Liver (tissue), 9 donors: ENCODE measurements around the gene LRRC28. TPM values are rescaled to one million over a fixed set of nuclear protein-coding genes. Genes with fewer than 3 reads are reported as not detected.
A peak's percentile ranks its signal among the peaks of the same experiment; 100 is the strongest.

Experiments
- DNase-seq: peaks from one replicate; pipeline ENCODE4 v3.0.0-alpha.2; 2017; ENCODE audit warnings: low spot score
- H3K27ac ChIP-seq, 2 donors: one replicate each; pipeline ENCODE4 v1.7.0; 2013; ENCODE audit warnings: inconsistent platforms in 2 of 2, low read length in 2 of 2, control low read depth in 1 of 2, low read depth in 1 of 2, mild to moderate bottlenecking in 1 of 2
- H3K27me3 ChIP-seq, 4 donors: one replicate each; pipeline versions ENCODE4 v1.6.1 to v1.7.0; 2013; ENCODE audit warnings: low read length in 3 of 4, inconsistent platforms in 1 of 4, mild to moderate bottlenecking in 1 of 4, moderate library complexity in 1 of 4; ENCODE audit not compliant: control insufficient read depth in 4 of 4, insufficient read depth in 4 of 4
- H3K36me3 ChIP-seq, 4 donors: one replicate each; pipeline versions ENCODE4 v1.6.1 to v1.7.0; 2013; ENCODE audit warnings: low read length in 3 of 4, mild to moderate bottlenecking in 3 of 4, low read depth in 1 of 4, moderate library complexity in 1 of 4; ENCODE audit not compliant: control insufficient read depth in 4 of 4, insufficient read depth in 3 of 4
- H3K4me1 ChIP-seq, 4 donors: one replicate each; pipeline versions ENCODE4 v1.6.1 to v1.7.0; 2013; ENCODE audit warnings: low read length in 3 of 4, mild to moderate bottlenecking in 3 of 4, moderate library complexity in 1 of 4; ENCODE audit not compliant: control insufficient read depth in 4 of 4, insufficient read depth in 4 of 4
- H3K4me3 ChIP-seq, 3 donors: one replicate each; pipeline versions ENCODE4 v1.6.1 to v1.7.0; 2013; ENCODE audit warnings: low read length in 3 of 3, control low read depth in 1 of 3, low read depth in 1 of 3, mild to moderate bottlenecking in 1 of 3
- H3K9ac ChIP-seq, 2 donors: one replicate each; pipeline ENCODE4 v1.7.0; 2013; ENCODE audit warnings: low read length in 2 of 2, mild to moderate bottlenecking in 2 of 2, moderate library complexity in 2 of 2, control low read depth in 1 of 2, low read depth in 1 of 2
- H3K9me3 ChIP-seq, 4 donors: one replicate each; pipeline versions ENCODE4 v1.6.1 to v1.7.0; 2013; ENCODE audit warnings: low read length in 3 of 4; ENCODE audit not compliant: control insufficient read depth in 4 of 4
- EGR1 ChIP-seq, 2 donors: IDR thresholded peaks; 2 replicates each; pipeline ENCODE4 v1.6.1; 2016 to 2018; ENCODE audit warnings: antibody characterized with exemption in 2 of 2, low read depth in 2 of 2
- FOXA1 ChIP-seq: IDR thresholded peaks from 2 replicates; pipeline ENCODE4 v1.6.1; 2016; ENCODE audit warnings: antibody characterized with exemption
- FOXA2 ChIP-seq: IDR thresholded peaks from 2 replicates; pipeline ENCODE4 v1.6.1; 2016; ENCODE audit warnings: antibody characterized with exemption
- GABPA ChIP-seq, 2 donors: IDR thresholded peaks in 1 of 2; conservative IDR thresholded peaks in 1 of 2; 2 replicates each; pipeline ENCODE4 v1.6.1; 2016; ENCODE audit warnings: antibody characterized with exemption in 2 of 2, mild to moderate bottlenecking in 1 of 2, moderate library complexity in 1 of 2
- HNF4A ChIP-seq, 2 donors: conservative IDR thresholded peaks; 2 replicates each; pipeline ENCODE4 v1.6.1; 2016; ENCODE audit warnings: antibody characterized with exemption in 2 of 2, mild to moderate bottlenecking in 2 of 2
- HNF4G ChIP-seq: IDR thresholded peaks from 2 replicates; pipeline ENCODE4 v1.6.1; 2016; ENCODE audit warnings: antibody characterized with exemption
- JUND ChIP-seq, 2 donors: IDR thresholded peaks; 2 replicates each; pipeline ENCODE4 v1.6.1; 2016; ENCODE audit warnings: antibody characterized with exemption in 2 of 2
- NR2F2 ChIP-seq: IDR thresholded peaks from 2 replicates; pipeline ENCODE4 v1.6.1; 2016; ENCODE audit warnings: antibody characterized with exemption
- RAD21 ChIP-seq, 2 donors: IDR thresholded peaks; 2 replicates each; pipeline ENCODE4 v1.6.1; 2016; ENCODE audit warnings: antibody characterized with exemption in 2 of 2, mild to moderate bottlenecking in 2 of 2
- RXRA ChIP-seq, 2 donors: IDR thresholded peaks; 2 replicates each; pipeline ENCODE4 v1.6.1; 2017 to 2018; ENCODE audit warnings: antibody characterized with exemption in 2 of 2, mild to moderate bottlenecking in 1 of 2
- SP1 ChIP-seq: IDR thresholded peaks from 2 replicates; pipeline ENCODE4 v1.6.1; 2018; ENCODE audit warnings: antibody characterized with exemption, mild to moderate bottlenecking
- YY1 ChIP-seq: IDR thresholded peaks from 2 replicates; pipeline ENCODE4 v1.6.1; 2016; ENCODE audit warnings: antibody characterized with exemption, mild to moderate bottlenecking
- WGBS: extraction: QIAGEN DNeasy Blood & Tissue Kit; methylation state at CpG from one replicate; pipeline ENCODE4 v1.1.7; 2013; 5-methylcytosine and 5-hydroxymethylcytosine counted together
- polyA plus RNA-seq, 2 donors: library from polyadenylated mRNA; stranded (reverse) in 1 of 2; unstranded in 1 of 2; fragments of 200-250 nt in 1 of 2; fragments of >200 nt in 1 of 2; fragmentation: Nextera tagmentation in 1 of 2; extraction: Ambion mirVana in 1 of 2; gene quantifications; one replicate each; pipeline versions ENCODE4 v1.2.1 to v1.2.3, GENCODE V29; 2013 to 2015
- total RNA-seq, 2 donors: library from RNA; depleted of rRNA; stranded (reverse); fragments of >200 nt; gene quantifications; one replicate each; pipeline ENCODE4 v1.2.3, GENCODE V29; 2014
- TF ChIP-seq, protein P1 (sequence below): IDR thresholded peaks from 2 replicates; pipeline ENCODE4 v1.6.1; 2016; ENCODE audit warnings: antibody characterized with exemption
- TF ChIP-seq, protein P2 (sequence below): IDR thresholded peaks from 2 replicates; pipeline ENCODE4 v1.6.1; 2016; ENCODE audit warnings: antibody characterized with exemption
- TF ChIP-seq, protein P3 (sequence below): IDR thresholded peaks from 2 replicates; pipeline ENCODE4 v1.6.1; 2016; ENCODE audit warnings: antibody characterized with exemption, mild to moderate bottlenecking
- TF ChIP-seq, protein P4 (sequence below): IDR thresholded peaks from 2 replicates; pipeline ENCODE4 v1.6.1; 2016; ENCODE audit warnings: antibody characterized with exemption
- TF ChIP-seq, protein P5 (sequence below): fragments of 150-350 bp; IDR thresholded peaks from 2 replicates; pipeline ENCODE4 v1.5.1; 2017; ENCODE audit warnings: improper control_type of control experiment, low read depth, low read length; ENCODE audit not compliant: missing input control
- donor health status: healthy.
- donor health status: healthy.
- donor health status: healthy.
- donor health status: healthy.
- donor health status: healthy.

The LRRC28 gene
- total and polyA plus RNA-seq, 4 donors: 15.4 to 46.6 (median 41.0) TPM

DNA sequence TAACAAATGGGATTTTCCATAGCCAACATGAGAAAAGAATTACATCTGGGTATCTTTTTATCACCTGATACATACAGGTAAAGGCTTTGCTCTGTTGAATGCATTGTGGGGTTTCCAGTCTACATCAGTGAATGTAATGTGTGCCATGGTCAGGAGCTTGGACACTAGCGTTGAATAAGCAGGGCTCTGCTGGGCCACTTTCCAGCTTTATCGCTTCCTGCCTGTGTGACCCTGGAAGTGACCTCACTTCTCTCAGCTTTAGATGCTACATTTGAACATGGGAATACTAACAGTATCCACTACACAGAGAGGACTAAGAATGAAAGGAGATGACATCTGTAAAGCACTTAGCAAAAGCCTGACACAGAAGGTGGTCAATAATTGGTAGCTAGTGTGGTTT lies 42.0 kb upstream of the LRRC28 start:
- no peak for DNase-seq
- H3K4me3 ChIP-seq: no peak overlapping the region
- peaks cover 0 to 5% (median 1%) of the 10 kb centered on the region in 4 donors for H3K36me3 ChIP-seq
- H3K27me3 ChIP-seq: no peaks in the 10 kb centered on the region
- TF ChIP-seq NR2F2: peak; percentile 61
- TF ChIP-seq, protein P1, sequence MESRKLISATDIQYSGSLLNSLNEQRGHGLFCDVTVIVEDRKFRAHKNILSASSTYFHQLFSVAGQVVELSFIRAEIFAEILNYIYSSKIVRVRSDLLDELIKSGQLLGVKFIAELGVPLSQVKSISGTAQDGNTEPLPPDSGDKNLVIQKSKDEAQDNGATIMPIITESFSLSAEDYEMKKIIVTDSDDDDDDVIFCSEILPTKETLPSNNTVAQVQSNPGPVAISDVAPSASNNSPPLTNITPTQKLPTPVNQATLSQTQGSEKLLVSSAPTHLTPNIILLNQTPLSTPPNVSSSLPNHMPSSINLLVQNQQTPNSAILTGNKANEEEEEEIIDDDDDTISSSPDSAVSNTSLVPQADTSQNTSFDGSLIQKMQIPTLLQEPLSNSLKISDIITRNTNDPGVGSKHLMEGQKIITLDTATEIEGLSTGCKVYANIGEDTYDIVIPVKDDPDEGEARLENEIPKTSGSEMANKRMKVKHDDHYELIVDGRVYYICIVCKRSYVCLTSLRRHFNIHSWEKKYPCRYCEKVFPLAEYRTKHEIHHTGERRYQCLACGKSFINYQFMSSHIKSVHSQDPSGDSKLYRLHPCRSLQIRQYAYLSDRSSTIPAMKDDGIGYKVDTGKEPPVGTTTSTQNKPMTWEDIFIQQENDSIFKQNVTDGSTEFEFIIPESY: no peak
- no peak for TF ChIP-seq RXRA (IDR thresholded peaks at IDR 0.05)
- no peaks in the 10 kb centered on the region for H3K4me1 ChIP-seq
- no peaks in the 10 kb centered on the region for H3K9me3 ChIP-seq
- WGBS: 70% methylated on average over 2 of the region's 2 CpGs
- H3K27ac ChIP-seq: no peak overlapping the region
- no peak overlapping the region for H3K9ac ChIP-seq

DNA sequence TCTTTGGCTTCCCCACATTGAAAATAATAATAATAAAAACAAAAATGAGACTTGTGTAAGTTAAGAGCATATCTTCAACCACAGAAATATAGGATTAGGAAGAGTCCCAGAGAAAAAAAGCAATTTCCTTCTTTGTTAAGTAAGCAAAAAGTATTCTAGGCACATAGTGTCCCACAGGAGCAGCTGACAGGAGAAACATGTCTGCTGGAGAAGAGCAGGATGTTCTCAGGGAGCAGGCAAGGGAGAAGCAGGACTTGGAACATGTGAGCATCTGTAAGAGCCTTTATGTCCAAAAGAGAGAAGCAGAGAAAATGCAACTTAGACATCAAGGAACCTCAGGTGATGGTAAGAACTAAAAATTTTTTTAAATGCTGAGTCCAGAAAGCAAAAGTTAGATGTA lies 40.9 kb upstream of the LRRC28 start:
- Histone ChIP-seq H3K9ac (no peak overlapping the region), H3K27me3 (no peaks in the 10 kb centered on the region), H3K9me3 (no peaks in the 10 kb centered on the region), H3K4me3 (no peak overlapping the region), H3K27ac (no peak overlapping the region), H3K36me3 (peaks cover 0 to 5% (median 1%) of the 10 kb centered on the region in 4 donors), H3K4me1 (no peaks in the 10 kb centered on the region)
- TF ChIP-seq NR2F2 (no peak), HNF4A (conservative IDR thresholded peaks at IDR 0.05) (no peak), GABPA (IDR thresholded peaks at IDR 0.05 in 1 of 2, conservative IDR thresholded peaks at IDR 0.05 in 1 of 2) (no peak), YY1 (no peak), JUND (IDR thresholded peaks at IDR 0.05) (no peak)
- TF ChIP-seq, protein P2, sequence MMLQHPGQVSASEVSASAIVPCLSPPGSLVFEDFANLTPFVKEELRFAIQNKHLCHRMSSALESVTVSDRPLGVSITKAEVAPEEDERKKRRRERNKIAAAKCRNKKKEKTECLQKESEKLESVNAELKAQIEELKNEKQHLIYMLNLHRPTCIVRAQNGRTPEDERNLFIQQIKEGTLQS: no peak
- TF ChIP-seq, protein P3, sequence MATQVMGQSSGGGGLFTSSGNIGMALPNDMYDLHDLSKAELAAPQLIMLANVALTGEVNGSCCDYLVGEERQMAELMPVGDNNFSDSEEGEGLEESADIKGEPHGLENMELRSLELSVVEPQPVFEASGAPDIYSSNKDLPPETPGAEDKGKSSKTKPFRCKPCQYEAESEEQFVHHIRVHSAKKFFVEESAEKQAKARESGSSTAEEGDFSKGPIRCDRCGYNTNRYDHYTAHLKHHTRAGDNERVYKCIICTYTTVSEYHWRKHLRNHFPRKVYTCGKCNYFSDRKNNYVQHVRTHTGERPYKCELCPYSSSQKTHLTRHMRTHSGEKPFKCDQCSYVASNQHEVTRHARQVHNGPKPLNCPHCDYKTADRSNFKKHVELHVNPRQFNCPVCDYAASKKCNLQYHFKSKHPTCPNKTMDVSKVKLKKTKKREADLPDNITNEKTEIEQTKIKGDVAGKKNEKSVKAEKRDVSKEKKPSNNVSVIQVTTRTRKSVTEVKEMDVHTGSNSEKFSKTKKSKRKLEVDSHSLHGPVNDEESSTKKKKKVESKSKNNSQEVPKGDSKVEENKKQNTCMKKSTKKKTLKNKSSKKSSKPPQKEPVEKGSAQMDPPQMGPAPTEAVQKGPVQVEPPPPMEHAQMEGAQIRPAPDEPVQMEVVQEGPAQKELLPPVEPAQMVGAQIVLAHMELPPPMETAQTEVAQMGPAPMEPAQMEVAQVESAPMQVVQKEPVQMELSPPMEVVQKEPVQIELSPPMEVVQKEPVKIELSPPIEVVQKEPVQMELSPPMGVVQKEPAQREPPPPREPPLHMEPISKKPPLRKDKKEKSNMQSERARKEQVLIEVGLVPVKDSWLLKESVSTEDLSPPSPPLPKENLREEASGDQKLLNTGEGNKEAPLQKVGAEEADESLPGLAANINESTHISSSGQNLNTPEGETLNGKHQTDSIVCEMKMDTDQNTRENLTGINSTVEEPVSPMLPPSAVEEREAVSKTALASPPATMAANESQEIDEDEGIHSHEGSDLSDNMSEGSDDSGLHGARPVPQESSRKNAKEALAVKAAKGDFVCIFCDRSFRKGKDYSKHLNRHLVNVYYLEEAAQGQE: no peak
- no peak for DNase-seq

DNA sequence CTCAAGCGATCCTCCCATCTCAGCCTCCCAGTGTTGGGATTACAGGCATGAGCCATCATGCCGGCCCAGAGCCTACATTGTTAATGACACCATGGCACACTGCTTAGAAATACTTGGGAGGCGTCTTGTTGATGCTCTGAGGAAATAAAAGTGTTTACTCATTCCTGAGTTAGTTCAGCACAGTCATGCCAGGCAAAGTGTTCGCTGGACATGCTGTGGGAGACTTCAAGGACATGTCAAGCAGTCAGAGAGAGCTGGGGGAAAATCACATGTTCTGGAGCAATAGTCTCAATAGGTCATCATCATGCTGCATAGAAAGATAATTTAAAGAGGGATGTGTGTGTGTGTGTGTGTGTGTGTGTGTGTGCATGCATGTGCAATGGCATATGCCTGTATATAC lies 39.4 kb upstream of the LRRC28 start:
- no peaks in the 10 kb centered on the region for H3K9me3 ChIP-seq
- no peaks in the 10 kb centered on the region for H3K27me3 ChIP-seq
- H3K27ac ChIP-seq: no peak overlapping the region
- H3K36me3 ChIP-seq: peaks cover 0 to 5% (median 4%) of the 10 kb centered on the region in 4 donors
- no peak for DNase-seq
- H3K4me1 ChIP-seq: no peaks in the 10 kb centered on the region
- 91% methylated on average over 4 of the region's 4 CpGs for WGBS
- H3K9ac ChIP-seq: no peak overlapping the region
- H3K4me3 ChIP-seq: no peak overlapping the region
- TF ChIP-seq NR2F2 (no peak), RAD21 (IDR thresholded peaks at IDR 0.05) (no peak), FOXA1 (no peak), HNF4G (no peak), GABPA (IDR thresholded peaks at IDR 0.05 in 1 of 2, conservative IDR thresholded peaks at IDR 0.05 in 1 of 2) (no peak), JUND (IDR thresholded peaks at IDR 0.05) (no peak), EGR1 (IDR thresholded peaks at IDR 0.05; ENCODE audit: low read depth in 2 of 2) (no peak), FOXA2 (no peak), SP1 (no peak)
- TF ChIP-seq, protein P4, sequence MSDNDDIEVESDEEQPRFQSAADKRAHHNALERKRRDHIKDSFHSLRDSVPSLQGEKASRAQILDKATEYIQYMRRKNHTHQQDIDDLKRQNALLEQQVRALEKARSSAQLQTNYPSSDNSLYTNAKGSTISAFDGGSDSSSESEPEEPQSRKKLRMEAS: no peak
- TF ChIP-seq, protein P2: no peak
- TF ChIP-seq, protein P5, sequence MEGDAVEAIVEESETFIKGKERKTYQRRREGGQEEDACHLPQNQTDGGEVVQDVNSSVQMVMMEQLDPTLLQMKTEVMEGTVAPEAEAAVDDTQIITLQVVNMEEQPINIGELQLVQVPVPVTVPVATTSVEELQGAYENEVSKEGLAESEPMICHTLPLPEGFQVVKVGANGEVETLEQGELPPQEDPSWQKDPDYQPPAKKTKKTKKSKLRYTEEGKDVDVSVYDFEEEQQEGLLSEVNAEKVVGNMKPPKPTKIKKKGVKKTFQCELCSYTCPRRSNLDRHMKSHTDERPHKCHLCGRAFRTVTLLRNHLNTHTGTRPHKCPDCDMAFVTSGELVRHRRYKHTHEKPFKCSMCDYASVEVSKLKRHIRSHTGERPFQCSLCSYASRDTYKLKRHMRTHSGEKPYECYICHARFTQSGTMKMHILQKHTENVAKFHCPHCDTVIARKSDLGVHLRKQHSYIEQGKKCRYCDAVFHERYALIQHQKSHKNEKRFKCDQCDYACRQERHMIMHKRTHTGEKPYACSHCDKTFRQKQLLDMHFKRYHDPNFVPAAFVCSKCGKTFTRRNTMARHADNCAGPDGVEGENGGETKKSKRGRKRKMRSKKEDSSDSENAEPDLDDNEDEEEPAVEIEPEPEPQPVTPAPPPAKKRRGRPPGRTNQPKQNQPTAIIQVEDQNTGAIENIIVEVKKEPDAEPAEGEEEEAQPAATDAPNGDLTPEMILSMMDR: no peak
- TF ChIP-seq, protein P3: no peak
